Upper lobe of right lung (tissue), 1 donor: ENCODE results near the gene RTP1. TPM values are rescaled to one million over a fixed set of nuclear protein-coding genes. Genes with fewer than 3 reads are reported as not detected.
"Not testable (repeated sequence)": the region's sequence is repeated elsewhere in the genome, so short reads cannot be mapped to it uniquely, and the experiment has no call there.

Experiments used
- ATAC-seq: fragments of 200-7000 bp; cut with Tn5 transposase; one replicate; pipeline ENCODE4 v1.9.1; 2020; ENCODE audit warnings: mild to moderate bottlenecking, moderate library complexity
- DNase-seq: peaks from one replicate; pipeline ENCODE4 v3.0.0-alpha.2; 2020
- H3K27ac ChIP-seq: fragments of 200-600 bp; one replicate; pipeline ENCODE4 v1.8.0; 2022
- H3K27me3 ChIP-seq: fragments of 200-600 bp; one replicate; pipeline ENCODE4 v1.8.0; 2022; ENCODE audit warnings: mild to moderate bottlenecking
- H3K36me3 ChIP-seq: fragments of 200-600 bp; one replicate; pipeline ENCODE4 v1.8.0; 2022
- H3K4me1 ChIP-seq: fragments of 200-600 bp; one replicate; pipeline ENCODE4 v1.8.0; 2022
- H3K4me3 ChIP-seq: fragments of 200-600 bp; one replicate; pipeline ENCODE4 v1.8.0; 2022; ENCODE audit warnings: mild to moderate bottlenecking
- H3K9me3 ChIP-seq: fragments of 200-600 bp; one replicate; pipeline ENCODE4 v1.8.0; 2022
- intact Hi-C: fragments of 100-400 bp; cut with DNase I; formaldehyde crosslinking; loops from one replicate; pipeline ENCODE4 v1.11.0; 2022
- total RNA-seq: library from RNA; stranded (reverse); fragmentation: NEBNext Ultra II Directional; extraction: Animal tissue kit (Norgen Biotek cat#: 25700); gene quantifications from one replicate; pipeline ENCODE4 v1.2.1, GENCODE V29; 2021
- TF ChIP-seq, protein P1 (sequence below): fragments of 200-600 bp; IDR thresholded peaks from one replicate; pipeline ENCODE4 v1.8.0; 2022; ENCODE audit warnings: antibody characterized with exemption
- donor health status: DM: no; HTN: yes; CAD: no; lungs with severe emphysema.

Gene RTP1
- total RNA-seq, 1 donor from 2014 or later = not detected

DNA sequence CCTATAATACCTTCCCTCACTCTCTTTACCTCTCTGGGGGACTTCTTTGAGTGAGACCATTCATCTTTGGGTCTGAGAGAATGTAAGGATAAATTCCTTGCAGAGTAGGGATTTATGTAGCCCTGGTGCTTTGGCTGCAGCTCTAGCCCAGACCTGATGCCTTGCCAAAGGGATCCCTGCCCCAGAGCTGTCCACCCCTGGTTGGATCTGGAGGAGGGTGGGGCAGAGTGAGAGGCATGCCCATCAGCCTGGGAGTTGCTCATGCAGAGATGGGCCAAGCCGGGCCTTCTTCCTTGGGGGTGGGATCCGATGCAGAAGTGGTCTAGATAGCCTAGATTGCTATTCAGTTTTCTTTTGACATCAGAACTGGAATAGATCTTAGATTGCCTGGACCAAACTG is 31.5 kb downstream of the RTP1 start:
- Histone ChIP-seq H3K27ac (no peak overlapping the region), H3K36me3 (no peaks in the 10 kb centered on the region), H3K4me3 (no peak overlapping the region), H3K9me3 (no peaks in the 10 kb centered on the region), H3K4me1 (no peaks in the 10 kb centered on the region), H3K27me3 (no peaks in the 10 kb centered on the region)
- intact Hi-C loops = no loop called here
- ATAC-seq = no peak
- no peak for DNase-seq
- TF ChIP-seq, protein P1, sequence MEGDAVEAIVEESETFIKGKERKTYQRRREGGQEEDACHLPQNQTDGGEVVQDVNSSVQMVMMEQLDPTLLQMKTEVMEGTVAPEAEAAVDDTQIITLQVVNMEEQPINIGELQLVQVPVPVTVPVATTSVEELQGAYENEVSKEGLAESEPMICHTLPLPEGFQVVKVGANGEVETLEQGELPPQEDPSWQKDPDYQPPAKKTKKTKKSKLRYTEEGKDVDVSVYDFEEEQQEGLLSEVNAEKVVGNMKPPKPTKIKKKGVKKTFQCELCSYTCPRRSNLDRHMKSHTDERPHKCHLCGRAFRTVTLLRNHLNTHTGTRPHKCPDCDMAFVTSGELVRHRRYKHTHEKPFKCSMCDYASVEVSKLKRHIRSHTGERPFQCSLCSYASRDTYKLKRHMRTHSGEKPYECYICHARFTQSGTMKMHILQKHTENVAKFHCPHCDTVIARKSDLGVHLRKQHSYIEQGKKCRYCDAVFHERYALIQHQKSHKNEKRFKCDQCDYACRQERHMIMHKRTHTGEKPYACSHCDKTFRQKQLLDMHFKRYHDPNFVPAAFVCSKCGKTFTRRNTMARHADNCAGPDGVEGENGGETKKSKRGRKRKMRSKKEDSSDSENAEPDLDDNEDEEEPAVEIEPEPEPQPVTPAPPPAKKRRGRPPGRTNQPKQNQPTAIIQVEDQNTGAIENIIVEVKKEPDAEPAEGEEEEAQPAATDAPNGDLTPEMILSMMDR = no peak

DNA sequence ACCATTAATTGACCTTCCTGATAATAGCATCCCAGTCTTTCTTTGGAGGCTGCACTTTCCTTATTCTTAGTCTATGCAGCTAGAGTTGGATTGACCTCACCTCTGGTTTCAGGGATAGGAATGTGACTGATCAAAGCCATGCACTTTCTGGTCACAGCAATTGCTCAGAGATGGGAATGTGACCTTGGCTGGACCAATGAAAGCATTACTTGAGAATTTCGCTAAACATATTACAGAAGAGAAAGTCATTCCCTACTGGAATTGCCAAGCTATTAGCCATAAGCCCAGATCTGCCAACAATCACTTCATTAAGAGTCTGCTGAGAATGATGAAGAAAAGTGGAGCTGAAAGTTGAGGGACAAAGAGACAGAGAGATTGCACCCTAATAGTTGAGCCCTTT is 32.7 kb downstream of the RTP1 start:
- Histone ChIP-seq H3K27me3 (no peaks in the 10 kb centered on the region), H3K4me3 (no peak overlapping the region), H3K36me3 (no peaks in the 10 kb centered on the region), H3K9me3 (no peaks in the 10 kb centered on the region), H3K4me1 (no peaks in the 10 kb centered on the region), H3K27ac (no peak overlapping the region)
- ATAC-seq (no peak), DNase-seq (no peak)
- TF ChIP-seq, protein P1 = no peak
- intact Hi-C loops = no loop called here

DNA sequence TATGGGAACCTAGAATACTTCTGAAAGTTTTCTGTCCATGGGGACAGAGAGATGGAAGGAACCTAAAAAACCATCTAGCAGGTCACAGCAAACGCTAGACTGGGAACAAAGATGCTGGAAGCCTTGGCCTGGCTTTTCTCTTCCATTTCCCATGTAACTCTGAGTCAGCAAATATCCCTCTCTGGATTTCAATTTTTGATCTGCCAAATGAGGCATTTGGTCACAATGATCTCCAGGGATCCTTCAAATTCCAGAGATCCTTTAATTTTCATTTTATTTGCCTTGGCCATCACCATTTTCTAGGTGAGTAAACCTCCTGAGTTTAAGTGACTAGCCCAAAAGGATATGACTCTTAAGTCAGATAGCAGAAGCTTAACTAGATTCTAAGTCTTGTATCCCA is 39.7 kb downstream of the RTP1 start:
- TF ChIP-seq, protein P1 = no peak
- H3K36me3 ChIP-seq = no peaks in the 10 kb centered on the region
- H3K4me1 ChIP-seq = no peaks in the 10 kb centered on the region
- ATAC-seq (no peak), DNase-seq (no peak)
- no peaks in the 10 kb centered on the region for H3K9me3 ChIP-seq
- no peaks in the 10 kb centered on the region for H3K27me3 ChIP-seq
- intact Hi-C loops = no loop called here
- no peak overlapping the region for H3K27ac ChIP-seq
- no peak overlapping the region for H3K4me3 ChIP-seq

DNA sequence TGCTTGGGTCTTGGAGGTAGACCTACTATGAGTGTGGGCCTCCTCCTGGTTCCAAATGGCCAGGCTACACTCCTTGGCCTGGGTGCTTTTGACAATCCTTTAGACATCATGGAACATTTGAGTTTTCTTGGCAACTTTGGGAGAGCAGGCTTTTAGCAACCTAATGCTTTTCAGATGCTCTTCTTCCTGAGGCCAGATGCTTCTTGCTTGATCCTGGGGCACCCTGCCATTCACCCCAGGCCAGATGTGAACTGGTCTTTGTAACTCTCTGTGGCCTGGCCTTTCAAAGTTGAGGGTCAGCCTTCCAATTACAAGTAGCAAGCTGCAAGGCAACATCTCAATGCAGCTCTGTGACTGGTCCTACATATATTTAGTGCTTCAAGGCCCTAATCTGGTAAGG is 40.5 kb downstream of the RTP1 start:
- TF ChIP-seq, protein P1 = no peak
- no peaks in the 10 kb centered on the region for H3K4me1 ChIP-seq
- ATAC-seq (no peak), DNase-seq (no peak)
- H3K27me3 ChIP-seq = no peaks in the 10 kb centered on the region
- H3K4me3 ChIP-seq = no peak overlapping the region
- H3K9me3 ChIP-seq = no peaks in the 10 kb centered on the region
- intact Hi-C loops = no loop called here
- H3K27ac ChIP-seq = no peak overlapping the region
- H3K36me3 ChIP-seq = no peaks in the 10 kb centered on the region

DNA sequence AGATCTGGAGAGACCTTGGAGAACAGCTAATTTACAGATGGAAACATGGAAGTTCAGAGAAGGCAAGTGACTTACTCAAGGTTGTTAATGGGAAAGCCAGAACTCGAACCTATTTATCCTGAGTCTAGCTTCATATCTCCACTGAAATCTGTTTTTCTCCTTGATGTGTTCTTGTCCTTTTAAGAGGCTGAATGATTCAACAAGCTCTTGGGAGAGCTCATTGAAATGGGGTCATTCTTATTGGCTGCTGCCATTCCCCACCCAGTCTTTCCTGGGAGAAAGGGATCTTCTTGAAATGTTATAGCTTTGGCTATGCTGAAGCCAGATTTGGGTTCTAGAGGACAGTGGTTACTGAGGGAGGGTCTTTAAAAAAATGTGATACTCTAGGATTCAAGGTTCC is 41.0 kb downstream of the RTP1 start:
- ATAC-seq (no peak), DNase-seq (no peak)
- Histone ChIP-seq H3K4me3 (no peak overlapping the region), H3K27me3 (no peaks in the 10 kb centered on the region), H3K36me3 (no peaks in the 10 kb centered on the region), H3K9me3 (no peaks in the 10 kb centered on the region), H3K4me1 (no peaks in the 10 kb centered on the region), H3K27ac (no peak overlapping the region)
- TF ChIP-seq, protein P1 = no peak
- intact Hi-C loops = no loop called here

DNA sequence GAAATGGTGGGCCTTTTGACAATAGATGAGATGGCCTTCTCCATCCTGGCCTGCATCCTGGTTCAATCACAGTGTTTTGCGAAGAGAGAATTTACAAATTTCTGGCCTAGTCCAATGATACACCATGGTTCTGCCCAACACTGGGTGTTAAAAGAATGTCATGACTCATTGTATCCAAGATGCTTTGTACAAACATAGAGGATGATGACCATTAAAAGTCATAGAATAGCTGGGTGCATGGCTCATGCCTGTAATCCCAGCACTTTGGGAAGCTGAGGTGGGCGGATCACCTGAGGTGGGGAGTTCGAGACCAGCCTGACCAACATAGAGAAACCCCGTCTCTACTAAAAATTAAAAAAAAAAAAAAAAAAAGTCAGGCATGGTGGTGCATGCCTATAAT is 41.5 kb downstream of the RTP1 start:
- intact Hi-C loops = not testable (repeated sequence)

More for the DNA sequence above, 41.5 kb downstream of the RTP1 start:
- not testable (repeated sequence) for H3K4me1 ChIP-seq, ATAC-seq, H3K9me3 ChIP-seq, H3K36me3 ChIP-seq, H3K4me3 ChIP-seq, DNase-seq, H3K27me3 ChIP-seq, H3K27ac ChIP-seq
